ENCODE results near the gene ZFP57. TPM values are rescaled to one million over a fixed set of nuclear protein-coding genes. Genes with fewer than 3 reads are reported as not detected.

Gene ZFP57
- total and polyA plus RNA-seq, 2 of the 13 experiments (the other 11 are each of a cell fraction or from before 2014, with no cell fraction given), result not detected

DNA sequence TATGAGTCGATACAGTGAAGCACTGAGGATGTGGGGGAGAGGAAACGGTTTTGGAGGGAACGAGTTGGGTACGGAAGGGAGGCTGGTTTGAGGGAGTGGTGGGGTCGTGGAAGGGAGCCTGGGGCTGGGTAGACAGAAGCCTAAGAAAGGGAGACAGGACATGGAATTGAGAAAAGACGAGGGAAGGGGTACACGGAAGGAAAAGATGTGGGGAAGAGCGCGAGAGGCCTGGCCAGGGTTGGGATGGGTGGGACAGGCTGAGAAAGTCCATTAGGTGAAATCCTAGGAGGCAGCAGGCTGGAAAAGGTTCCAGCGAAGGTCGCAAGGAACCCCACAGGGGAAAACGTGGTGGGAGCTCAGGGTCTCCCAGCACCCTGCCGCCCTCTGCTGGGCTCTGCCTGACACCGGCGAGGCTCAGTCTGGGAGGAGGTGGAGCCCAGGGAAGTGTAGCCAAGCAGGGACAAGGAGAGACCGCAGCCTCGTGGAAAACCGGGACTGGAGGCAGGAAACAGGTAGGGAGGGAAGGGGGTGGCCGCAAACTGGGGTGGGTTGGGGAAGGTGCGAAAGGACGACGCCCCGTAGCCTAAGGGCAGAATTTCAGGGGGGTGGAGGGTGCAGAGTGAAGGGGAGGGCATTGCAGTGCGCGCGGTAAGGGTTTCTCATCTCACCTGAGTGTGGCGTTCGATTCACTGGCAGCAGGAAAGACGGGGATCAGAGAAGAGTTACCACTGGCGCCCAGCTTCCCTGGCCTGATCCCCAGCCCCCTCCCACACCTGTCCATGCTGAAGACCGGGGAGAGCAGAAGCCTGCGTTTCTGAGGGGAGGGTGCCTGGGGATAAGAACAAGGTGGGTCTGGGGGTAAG is 52.3 kb downstream of the ZFP57 start (continued):
- TF ChIP-seq, protein P1, sequence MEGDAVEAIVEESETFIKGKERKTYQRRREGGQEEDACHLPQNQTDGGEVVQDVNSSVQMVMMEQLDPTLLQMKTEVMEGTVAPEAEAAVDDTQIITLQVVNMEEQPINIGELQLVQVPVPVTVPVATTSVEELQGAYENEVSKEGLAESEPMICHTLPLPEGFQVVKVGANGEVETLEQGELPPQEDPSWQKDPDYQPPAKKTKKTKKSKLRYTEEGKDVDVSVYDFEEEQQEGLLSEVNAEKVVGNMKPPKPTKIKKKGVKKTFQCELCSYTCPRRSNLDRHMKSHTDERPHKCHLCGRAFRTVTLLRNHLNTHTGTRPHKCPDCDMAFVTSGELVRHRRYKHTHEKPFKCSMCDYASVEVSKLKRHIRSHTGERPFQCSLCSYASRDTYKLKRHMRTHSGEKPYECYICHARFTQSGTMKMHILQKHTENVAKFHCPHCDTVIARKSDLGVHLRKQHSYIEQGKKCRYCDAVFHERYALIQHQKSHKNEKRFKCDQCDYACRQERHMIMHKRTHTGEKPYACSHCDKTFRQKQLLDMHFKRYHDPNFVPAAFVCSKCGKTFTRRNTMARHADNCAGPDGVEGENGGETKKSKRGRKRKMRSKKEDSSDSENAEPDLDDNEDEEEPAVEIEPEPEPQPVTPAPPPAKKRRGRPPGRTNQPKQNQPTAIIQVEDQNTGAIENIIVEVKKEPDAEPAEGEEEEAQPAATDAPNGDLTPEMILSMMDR (CRISPR knock-in tag; IDR thresholded peaks at IDR 0.05), result peak; percentile 90
- TF ChIP-seq, protein P2, sequence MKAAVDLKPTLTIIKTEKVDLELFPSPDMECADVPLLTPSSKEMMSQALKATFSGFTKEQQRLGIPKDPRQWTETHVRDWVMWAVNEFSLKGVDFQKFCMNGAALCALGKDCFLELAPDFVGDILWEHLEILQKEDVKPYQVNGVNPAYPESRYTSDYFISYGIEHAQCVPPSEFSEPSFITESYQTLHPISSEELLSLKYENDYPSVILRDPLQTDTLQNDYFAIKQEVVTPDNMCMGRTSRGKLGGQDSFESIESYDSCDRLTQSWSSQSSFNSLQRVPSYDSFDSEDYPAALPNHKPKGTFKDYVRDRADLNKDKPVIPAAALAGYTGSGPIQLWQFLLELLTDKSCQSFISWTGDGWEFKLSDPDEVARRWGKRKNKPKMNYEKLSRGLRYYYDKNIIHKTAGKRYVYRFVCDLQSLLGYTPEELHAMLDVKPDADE (CRISPR knock-in tag; IDR thresholded peaks at IDR 0.05), result no peak
- TF ChIP-seq, protein P3, sequence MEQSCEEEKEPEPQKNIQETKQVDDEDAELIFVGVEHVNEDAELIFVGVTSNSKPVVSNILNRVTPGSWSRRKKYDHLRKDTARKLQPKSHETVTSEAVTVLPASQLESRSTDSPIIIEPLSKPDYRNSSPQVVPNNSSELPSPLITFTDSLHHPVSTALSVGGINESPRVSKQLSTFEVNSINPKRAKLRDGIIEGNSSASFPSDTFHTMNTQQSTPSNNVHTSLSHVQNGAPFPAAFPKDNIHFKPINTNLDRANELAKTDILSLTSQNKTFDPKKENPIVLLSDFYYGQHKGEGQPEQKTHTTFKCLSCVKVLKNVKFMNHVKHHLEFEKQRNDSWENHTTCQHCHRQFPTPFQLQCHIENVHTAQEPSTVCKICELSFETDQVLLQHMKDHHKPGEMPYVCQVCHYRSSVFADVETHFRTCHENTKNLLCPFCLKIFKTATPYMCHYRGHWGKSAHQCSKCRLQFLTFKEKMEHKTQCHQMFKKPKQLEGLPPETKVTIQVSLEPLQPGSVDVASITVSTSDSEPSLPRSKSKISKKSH (CRISPR knock-in tag; IDR thresholded peaks at IDR 0.05; ENCODE audit: borderline replicate concordance), result peak; percentile 68; the same call in 1 of the 2 replicates
- TF ChIP-seq, protein P4, sequence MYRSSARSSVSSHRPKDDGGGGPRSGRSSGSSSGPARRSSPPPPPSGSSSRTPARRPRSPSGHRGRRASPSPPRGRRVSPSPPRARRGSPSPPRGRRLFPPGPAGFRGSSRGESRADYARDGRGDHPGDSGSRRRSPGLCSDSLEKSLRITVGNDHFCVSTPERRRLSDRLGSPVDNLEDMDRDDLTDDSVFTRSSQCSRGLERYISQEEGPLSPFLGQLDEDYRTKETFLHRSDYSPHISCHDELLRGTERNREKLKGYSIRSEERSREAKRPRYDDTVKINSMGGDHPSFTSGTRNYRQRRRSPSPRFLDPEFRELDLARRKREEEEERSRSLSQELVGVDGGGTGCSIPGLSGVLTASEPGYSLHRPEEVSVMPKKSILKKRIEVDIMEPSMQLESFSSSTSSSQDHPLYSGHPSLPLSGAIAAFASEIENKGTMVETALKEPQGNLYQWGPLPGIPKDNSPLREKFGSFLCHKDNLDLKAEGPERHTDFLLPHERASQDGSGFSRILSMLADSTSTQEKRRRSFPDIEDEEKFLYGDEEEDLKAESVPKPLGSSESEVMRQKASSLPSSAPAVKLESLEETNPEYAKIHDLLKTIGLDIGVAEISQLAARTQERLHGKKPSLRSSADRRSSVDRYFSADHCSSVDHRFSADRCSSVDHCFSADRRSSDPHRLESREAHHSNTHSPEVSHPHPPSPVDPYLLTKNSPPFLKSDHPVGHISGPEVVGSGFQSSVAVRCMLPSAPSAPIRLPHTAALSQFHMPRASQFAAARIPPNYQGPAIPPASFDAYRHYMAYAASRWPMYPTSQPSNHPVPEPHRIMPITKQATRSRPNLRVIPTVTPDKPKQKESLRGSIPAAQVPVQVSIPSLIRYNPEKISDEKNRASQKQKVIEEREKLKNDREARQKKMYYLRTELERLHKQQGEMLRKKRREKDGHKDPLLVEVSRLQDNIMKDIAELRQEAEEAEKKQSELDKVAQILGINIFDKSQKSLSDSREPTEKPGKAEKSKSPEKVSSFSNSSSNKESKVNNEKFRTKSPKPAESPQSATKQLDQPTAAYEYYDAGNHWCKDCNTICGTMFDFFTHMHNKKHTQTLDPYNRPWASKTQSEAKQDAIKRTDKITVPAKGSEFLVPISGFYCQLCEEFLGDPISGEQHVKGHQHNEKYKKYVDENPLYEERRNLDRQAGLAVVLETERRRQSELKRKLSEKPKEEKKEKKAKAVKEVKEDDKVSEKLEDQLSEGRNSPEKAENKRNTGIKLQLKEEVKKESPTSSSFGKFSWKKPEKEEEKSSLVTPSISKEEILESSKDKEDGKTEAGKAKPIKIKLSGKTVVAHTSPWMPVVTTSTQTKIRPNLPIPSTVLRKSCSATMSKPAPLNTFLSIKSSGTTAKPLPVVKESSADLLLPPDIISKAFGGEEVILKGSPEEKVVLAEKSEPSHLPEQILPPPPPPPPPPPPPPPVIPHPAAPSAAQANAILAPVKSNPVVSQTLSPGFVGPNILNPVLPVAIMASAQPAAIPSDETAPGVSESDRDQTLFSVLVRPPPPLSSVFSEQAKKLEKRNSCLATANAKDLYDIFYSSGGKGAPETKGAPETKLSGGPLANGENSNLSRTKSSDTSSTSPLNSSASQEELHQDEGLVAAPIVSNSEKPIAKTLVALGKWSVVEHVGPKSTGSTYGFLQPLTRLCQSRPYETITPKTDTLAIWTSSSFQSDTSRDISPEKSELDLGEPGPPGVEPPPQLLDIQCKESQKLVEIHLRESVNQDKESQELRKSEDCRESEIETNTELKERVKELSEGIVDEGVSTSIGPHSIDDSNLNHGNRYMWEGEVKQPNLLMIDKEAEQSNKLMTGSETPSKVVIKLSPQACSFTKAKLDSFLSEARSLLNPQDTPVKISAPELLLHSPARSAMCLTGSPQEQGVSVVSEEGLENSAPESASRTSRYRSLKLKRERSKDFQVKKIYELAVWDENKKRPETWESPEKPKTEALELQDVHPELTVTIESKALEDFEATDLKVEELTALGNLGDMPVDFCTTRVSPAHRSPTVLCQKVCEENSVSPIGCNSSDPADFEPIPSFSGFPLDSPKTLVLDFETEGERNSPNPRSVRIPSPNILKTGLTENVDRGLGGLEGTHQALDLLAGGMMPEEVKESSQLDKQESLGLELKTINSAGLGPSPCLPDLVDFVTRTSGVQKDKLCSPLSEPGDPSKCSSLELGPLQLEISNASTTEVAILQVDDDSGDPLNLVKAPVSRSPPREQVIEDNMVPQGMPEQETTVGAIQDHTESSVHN (CRISPR knock-in tag; IDR thresholded peaks at IDR 0.05), result no peak
- TF ChIP-seq NR2F6 (IDR thresholded peaks at IDR 0.05), result no peak
- TF ChIP-seq NR2F6 (CRISPR knock-in tag; IDR thresholded peaks at IDR 0.05), result no peak
- no peak for TF ChIP-seq RAD51 (IDR thresholded peaks at IDR 0.05; ENCODE audit: borderline replicate concordance)
- no peak for TF ChIP-seq SP2 (CRISPR knock-in tag; IDR thresholded peaks at IDR 0.05)
- TF ChIP-seq MTF2 (CRISPR knock-in tag; IDR thresholded peaks at IDR 0.05; ENCODE audit: borderline replicate concordance), result peak; percentile 84; the same call in 1 of the 2 replicates
- TF ChIP-seq, protein P5, sequence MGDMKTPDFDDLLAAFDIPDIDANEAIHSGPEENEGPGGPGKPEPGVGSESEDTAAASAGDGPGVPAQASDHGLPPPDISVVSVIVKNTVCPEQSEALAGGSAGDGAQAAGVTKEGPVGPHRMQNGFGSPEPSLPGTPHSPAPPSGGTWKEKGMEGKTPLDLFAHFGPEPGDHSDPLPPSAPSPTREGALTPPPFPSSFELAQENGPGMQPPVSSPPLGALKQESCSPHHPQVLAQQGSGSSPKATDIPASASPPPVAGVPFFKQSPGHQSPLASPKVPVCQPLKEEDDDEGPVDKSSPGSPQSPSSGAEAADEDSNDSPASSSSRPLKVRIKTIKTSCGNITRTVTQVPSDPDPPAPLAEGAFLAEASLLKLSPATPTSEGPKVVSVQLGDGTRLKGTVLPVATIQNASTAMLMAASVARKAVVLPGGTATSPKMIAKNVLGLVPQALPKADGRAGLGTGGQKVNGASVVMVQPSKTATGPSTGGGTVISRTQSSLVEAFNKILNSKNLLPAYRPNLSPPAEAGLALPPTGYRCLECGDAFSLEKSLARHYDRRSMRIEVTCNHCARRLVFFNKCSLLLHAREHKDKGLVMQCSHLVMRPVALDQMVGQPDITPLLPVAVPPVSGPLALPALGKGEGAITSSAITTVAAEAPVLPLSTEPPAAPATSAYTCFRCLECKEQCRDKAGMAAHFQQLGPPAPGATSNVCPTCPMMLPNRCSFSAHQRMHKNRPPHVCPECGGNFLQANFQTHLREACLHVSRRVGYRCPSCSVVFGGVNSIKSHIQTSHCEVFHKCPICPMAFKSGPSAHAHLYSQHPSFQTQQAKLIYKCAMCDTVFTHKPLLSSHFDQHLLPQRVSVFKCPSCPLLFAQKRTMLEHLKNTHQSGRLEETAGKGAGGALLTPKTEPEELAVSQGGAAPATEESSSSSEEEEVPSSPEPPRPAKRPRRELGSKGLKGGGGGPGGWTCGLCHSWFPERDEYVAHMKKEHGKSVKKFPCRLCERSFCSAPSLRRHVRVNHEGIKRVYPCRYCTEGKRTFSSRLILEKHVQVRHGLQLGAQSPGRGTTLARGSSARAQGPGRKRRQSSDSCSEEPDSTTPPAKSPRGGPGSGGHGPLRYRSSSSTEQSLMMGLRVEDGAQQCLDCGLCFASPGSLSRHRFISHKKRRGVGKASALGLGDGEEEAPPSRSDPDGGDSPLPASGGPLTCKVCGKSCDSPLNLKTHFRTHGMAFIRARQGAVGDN (CRISPR knock-in tag; IDR thresholded peaks at IDR 0.05), result peak; percentile 43
- peak; percentile 8; the same call in 1 of the 2 replicates for TF ChIP-seq ZBTB7A (CRISPR knock-in tag; IDR thresholded peaks at IDR 0.05)
